Uterus (tissue), 2 donors: Measurements from ENCODE around the gene ACTL7B.

Experiments used
- CTCF ChIP-seq, 4 experiments: fragments of 200-600 bp in 2 of 4; fragments of 450-650 bp in 2 of 4; sonication (generic) in 2 of 4; IDR thresholded peaks; one replicate each; pipeline ENCODE4 v1.5.1; 2016 to 2019; ENCODE audit warnings: antibody characterized with exemption in 4 of 4, mild to moderate bottlenecking in 2 of 4, moderate library complexity in 1 of 4
- POLR2A ChIP-seq, 2 donors: fragments of 450-650 bp; IDR thresholded peaks; one replicate each; pipeline ENCODE4 v1.6.1; 2016; ENCODE audit warnings: antibody characterized with exemption in 2 of 2, mild to moderate bottlenecking in 1 of 2, moderate library complexity in 1 of 2

GRCh38 chr9:108837530-108837929 is 18.3 kb downstream of the ACTL7B start:
- no peak for TF ChIP-seq CTCF (IDR thresholded peaks at IDR 0.05)
- no peak for TF ChIP-seq POLR2A (IDR thresholded peaks at IDR 0.05)
